ENCODE data around the gene LBP. TPM values are rescaled to one million over a fixed set of nuclear protein-coding genes. Genes with fewer than 3 reads are reported as not detected.
A peak's percentile ranks its signal among the peaks of the same experiment; 100 is the strongest.

The LBP gene
- total and polyA plus RNA-seq, 2 experiments from 2014 or later: 0.10 to 0.19 TPM

- TF ChIP-seq CTCF (conservative IDR thresholded peaks at IDR 0.05; ENCODE audit: low read depth in 2 of 2) (no peak), REST (IDR thresholded peaks at IDR 0.05; ENCODE audit: unreplicated experiment) (no peak), ZNF114 (CRISPR knock-in tag; IDR thresholded peaks at IDR 0.05) (no peak), ETS1 (IDR thresholded peaks at IDR 0.05) (no peak), EZH2 (IDR thresholded peaks at IDR 0.05; ENCODE audit: low read depth, unreplicated experiment) (no peak), ZNF331 (CRISPR knock-in tag; IDR thresholded peaks at IDR 0.05; ENCODE audit: low read depth) (no peak)
Measured at GRCh38 chr20:38336726-38337125, 9.6 kb upstream of the LBP start (continued).

GRCh38 chr20:38337561-38338140 is 8.6 kb upstream of the LBP start:
- Mint-ChIP-seq H3K9me3 (peaks cover 13% of the 10 kb centered on the region), H3K27me3 (ENCODE audit: insufficient read depth, low read depth, poor library complexity) (peaks cover 10% of the 10 kb centered on the region), H3K27ac (no peak overlapping the region), H3K36me3 (ENCODE audit: low read depth) (peaks cover 10% of the 10 kb centered on the region; the same call in 2 of the 3 replicates), H3K4me3 (no peak overlapping the region), H3K4me1 (peaks cover 32% of the 10 kb centered on the region)
- peaks cover 3% of the 10 kb centered on the region; the same call in 1 of the 2 replicates for H3K9me2 ChIP-seq (ENCODE audit: insufficient read depth)
- H3K4me3 ChIP-seq: no peak overlapping the region
- no peak overlapping the region for H2AFZ ChIP-seq
- H3K4me1 ChIP-seq (ENCODE audit: insufficient read depth): peaks cover 32% of the 10 kb centered on the region
- H3K27me3 ChIP-seq (ENCODE audit: insufficient read depth): no peaks in the 10 kb centered on the region
- H3K4me2 ChIP-seq: no peak overlapping the region
- DNase-seq (ENCODE audit: low spot score) (peak; percentile 96), ATAC-seq (peak; percentile 75)
- no peaks in the 10 kb centered on the region for H4K20me1 ChIP-seq (replicated peaks; ENCODE audit: insufficient read depth)
- no peaks in the 10 kb centered on the region for H3K36me3 ChIP-seq (ENCODE audit: insufficient read depth)
- no peak overlapping the region for H3K27ac ChIP-seq (ENCODE audit: low read depth)
- H3F3A ChIP-seq (replicated peaks; ENCODE audit: low read depth): peaks cover 8% of the 10 kb centered on the region
- no peaks in the 10 kb centered on the region for H3K79me2 ChIP-seq (replicated peaks; ENCODE audit: insufficient read depth)
- TF ChIP-seq NANOG (IDR thresholded peaks at IDR 0.05; ENCODE audit: borderline replicate concordance) (no peak), ETS1 (IDR thresholded peaks at IDR 0.05) (no peak), STAT1 (IDR thresholded peaks at IDR 0.05; ENCODE audit: unreplicated experiment) (no peak), REST (IDR thresholded peaks at IDR 0.05; ENCODE audit: unreplicated experiment) (no peak), CTCF (conservative IDR thresholded peaks at IDR 0.05; ENCODE audit: low read depth in 2 of 2) (peak; percentile 98 to 100), JUNB (IDR thresholded peaks at IDR 0.05; ENCODE audit: unreplicated experiment) (no peak), POLR2AphosphoS5 (IDR thresholded peaks at IDR 0.05; ENCODE audit: low read depth) (no peak), ZNF114 (CRISPR knock-in tag; IDR thresholded peaks at IDR 0.05) (peak; percentile 61; the same call in 1 of the 2 replicates), ZNF331 (CRISPR knock-in tag; IDR thresholded peaks at IDR 0.05; ENCODE audit: low read depth) (no peak), EZH2phosphoT487 (IDR thresholded peaks at IDR 0.05; ENCODE audit: unreplicated experiment) (no peak)

Measured in GM23338 (cell line).